HL-60 (cell line): ENCODE results near the gene LDB2.

Source experiments
- DNase-seq, 2 experiments: peaks; one replicate each; pipeline ENCODE4 v3.0.0-alpha.2; 2010 to 2020; ENCODE audit warnings: low read depth in 1 of 2, low spot score in 1 of 2
- H3K27ac ChIP-seq: fragments of 250-450 bp; sonication (Bioruptor Pico); replicated peaks from 2 replicates; pipeline ENCODE4 v1.5.1; 2020; ENCODE audit warnings: mild to moderate bottlenecking, moderate library complexity
- H3K27me3 ChIP-seq: fragments of 250-450 bp; sonication (Bioruptor Pico); 2 replicates; pipeline ENCODE4 v1.5.1; 2021; ENCODE audit warnings: mild to moderate bottlenecking, moderate library complexity; ENCODE audit not compliant: insufficient read depth, poor library complexity, severe bottlenecking
- H3K4me3 ChIP-seq: replicated peaks from 2 replicates; pipeline ENCODE4 v1.5.1; 2011; ENCODE audit warnings: mild to moderate bottlenecking, control low read depth, low read length; ENCODE audit not compliant: insufficient read depth
- GABPA ChIP-seq: IDR thresholded peaks from 2 replicates; pipeline ENCODE4 v1.6.1; 2012; ENCODE audit warnings: low read depth
- POLR2AphosphoS5 ChIP-seq: IDR thresholded peaks from 2 replicates; pipeline ENCODE4 v1.6.1; 2012; ENCODE audit warnings: low read depth
- SPI1 ChIP-seq: IDR thresholded peaks from 2 replicates; pipeline ENCODE4 v1.6.1; 2012; ENCODE audit warnings: low read depth, mild to moderate bottlenecking, borderline replicate concordance
- TF ChIP-seq, protein P1 (sequence below): IDR thresholded peaks from one replicate; pipeline ENCODE4 v1.5.1; 2011; ENCODE audit warnings: low read length, control low read depth, inconsistent platforms; ENCODE audit not compliant: insufficient read depth
- TF ChIP-seq, protein P2 (sequence below): IDR thresholded peaks from 2 replicates; pipeline ENCODE4 v1.6.1; 2012; ENCODE audit warnings: low read depth; ENCODE audit not compliant: insufficient replicate concordance

LDB2 gene

DNA sequence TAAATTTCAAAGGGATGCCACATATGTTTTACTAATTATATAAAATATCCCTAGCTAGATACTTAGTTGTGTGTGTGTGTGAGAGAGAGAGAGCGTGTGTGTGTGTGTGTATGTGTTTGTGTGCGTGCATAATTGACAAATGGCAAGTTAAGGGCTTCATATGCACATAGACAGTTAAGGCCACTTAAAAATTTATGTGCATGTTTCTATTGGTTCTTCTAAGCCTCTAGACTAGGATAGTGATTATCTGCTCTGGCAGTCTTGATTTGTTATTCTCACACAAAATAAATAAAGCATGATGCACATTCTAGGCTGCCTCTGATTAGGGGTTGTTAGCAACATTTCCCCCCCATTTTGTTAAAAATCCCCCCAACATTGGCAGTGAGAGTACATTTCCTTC, 393.2 kb downstream of the LDB2 start:
- no peaks in the 10 kb centered on the region for H3K27me3 ChIP-seq
- no peak overlapping the region for H3K4me3 ChIP-seq
- TF ChIP-seq GABPA (no peak), POLR2AphosphoS5 (no peak), SPI1 (no peak)
- TF ChIP-seq, protein P1, sequence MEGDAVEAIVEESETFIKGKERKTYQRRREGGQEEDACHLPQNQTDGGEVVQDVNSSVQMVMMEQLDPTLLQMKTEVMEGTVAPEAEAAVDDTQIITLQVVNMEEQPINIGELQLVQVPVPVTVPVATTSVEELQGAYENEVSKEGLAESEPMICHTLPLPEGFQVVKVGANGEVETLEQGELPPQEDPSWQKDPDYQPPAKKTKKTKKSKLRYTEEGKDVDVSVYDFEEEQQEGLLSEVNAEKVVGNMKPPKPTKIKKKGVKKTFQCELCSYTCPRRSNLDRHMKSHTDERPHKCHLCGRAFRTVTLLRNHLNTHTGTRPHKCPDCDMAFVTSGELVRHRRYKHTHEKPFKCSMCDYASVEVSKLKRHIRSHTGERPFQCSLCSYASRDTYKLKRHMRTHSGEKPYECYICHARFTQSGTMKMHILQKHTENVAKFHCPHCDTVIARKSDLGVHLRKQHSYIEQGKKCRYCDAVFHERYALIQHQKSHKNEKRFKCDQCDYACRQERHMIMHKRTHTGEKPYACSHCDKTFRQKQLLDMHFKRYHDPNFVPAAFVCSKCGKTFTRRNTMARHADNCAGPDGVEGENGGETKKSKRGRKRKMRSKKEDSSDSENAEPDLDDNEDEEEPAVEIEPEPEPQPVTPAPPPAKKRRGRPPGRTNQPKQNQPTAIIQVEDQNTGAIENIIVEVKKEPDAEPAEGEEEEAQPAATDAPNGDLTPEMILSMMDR: no peak
- TF ChIP-seq, protein P2, sequence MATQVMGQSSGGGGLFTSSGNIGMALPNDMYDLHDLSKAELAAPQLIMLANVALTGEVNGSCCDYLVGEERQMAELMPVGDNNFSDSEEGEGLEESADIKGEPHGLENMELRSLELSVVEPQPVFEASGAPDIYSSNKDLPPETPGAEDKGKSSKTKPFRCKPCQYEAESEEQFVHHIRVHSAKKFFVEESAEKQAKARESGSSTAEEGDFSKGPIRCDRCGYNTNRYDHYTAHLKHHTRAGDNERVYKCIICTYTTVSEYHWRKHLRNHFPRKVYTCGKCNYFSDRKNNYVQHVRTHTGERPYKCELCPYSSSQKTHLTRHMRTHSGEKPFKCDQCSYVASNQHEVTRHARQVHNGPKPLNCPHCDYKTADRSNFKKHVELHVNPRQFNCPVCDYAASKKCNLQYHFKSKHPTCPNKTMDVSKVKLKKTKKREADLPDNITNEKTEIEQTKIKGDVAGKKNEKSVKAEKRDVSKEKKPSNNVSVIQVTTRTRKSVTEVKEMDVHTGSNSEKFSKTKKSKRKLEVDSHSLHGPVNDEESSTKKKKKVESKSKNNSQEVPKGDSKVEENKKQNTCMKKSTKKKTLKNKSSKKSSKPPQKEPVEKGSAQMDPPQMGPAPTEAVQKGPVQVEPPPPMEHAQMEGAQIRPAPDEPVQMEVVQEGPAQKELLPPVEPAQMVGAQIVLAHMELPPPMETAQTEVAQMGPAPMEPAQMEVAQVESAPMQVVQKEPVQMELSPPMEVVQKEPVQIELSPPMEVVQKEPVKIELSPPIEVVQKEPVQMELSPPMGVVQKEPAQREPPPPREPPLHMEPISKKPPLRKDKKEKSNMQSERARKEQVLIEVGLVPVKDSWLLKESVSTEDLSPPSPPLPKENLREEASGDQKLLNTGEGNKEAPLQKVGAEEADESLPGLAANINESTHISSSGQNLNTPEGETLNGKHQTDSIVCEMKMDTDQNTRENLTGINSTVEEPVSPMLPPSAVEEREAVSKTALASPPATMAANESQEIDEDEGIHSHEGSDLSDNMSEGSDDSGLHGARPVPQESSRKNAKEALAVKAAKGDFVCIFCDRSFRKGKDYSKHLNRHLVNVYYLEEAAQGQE: no peak
- no peak overlapping the region for H3K27ac ChIP-seq
- no peak for DNase-seq

DNA sequence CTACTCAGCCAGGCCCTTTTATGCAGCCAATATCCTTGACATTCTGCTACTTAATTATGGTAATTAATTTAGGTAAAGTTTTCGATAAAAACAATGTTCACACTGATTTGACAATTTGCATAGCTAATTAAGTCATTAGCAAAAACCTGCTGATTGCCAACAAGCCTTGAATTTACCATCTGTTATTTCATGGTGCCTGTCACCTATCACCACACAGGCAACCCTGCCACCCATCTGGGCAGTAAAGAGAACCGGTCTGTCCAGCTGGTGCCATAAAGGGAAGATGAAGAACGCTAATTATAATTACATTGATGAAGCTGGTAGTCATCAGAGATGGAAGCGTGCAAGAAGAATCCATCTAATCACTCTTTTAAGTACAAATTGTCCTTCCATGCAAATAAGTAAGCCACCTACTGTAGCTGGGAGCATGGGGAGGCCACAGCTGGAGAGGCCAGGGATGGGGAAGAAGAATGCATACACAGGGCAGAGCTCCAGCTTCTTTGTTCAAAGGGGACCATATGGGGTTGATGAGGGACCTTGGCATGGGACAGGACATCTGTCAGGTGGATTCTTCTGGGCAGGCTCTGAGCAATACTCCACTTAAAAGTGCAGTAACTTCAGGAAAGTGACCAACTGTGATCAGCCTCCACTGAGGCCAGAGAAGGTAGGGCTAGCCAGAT, 394.9 kb downstream of the LDB2 start:
- no peak overlapping the region for H3K27ac ChIP-seq
- H3K27me3 ChIP-seq: no peaks in the 10 kb centered on the region
- DNase-seq: no peak
- TF ChIP-seq SPI1 (no peak), POLR2AphosphoS5 (no peak), GABPA (no peak)
- TF ChIP-seq, protein P2: no peak
- TF ChIP-seq, protein P1: no peak
- H3K4me3 ChIP-seq: no peak overlapping the region

DNA sequence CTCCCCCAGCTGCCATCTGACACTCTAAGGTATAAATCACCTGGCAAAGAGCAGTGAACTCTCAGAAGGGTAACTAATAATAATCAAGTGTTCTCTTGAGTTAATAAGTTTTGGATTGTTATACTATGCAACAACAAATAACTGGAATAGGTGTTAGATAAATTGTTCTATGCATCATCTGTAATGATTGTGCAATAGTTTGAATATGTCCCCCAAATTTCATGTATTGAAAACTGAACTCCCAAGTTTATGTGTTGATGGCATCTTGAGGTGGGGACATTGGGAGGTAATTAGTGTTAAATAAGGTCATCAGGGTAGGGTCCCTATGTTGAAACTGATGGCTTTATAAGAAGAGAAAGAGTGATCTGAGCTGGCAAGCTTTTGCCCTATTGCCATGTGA, 399.5 kb downstream of the LDB2 start:
- Histone ChIP-seq H3K27ac (no peak overlapping the region), H3K27me3 (no peaks in the 10 kb centered on the region), H3K4me3 (no peak overlapping the region)
- no peak for DNase-seq
- no peak for TF ChIP-seq GABPA
- TF ChIP-seq, protein P1: no peak

DNA sequence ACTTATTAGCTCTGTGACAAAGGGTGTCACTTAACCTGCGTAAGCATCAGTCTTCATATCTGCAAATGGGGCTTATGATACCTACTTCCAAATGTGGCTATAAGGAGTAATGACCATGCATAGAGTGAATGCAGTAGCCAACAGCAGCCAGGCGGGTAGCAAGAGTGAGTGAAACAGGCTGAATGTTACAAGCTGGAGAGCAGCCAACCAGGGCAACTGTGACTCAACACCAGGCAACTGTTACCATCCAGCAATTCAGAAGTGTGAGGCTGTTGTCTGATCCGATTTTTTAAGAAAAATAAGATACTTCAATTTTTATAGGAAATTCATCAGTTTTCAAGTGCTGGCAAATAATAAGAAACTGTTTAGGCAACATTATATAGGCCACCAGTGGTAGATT, 401.9 kb downstream of the LDB2 start:
- Histone ChIP-seq H3K27me3 (no peaks in the 10 kb centered on the region), H3K27ac (no peak overlapping the region), H3K4me3 (no peak overlapping the region)
- DNase-seq: no peak
- TF ChIP-seq SPI1: no peak
- TF ChIP-seq GABPA: no peak
- TF ChIP-seq POLR2AphosphoS5: no peak
